Hippocampal formation (tissue), 2 donors: ENCODE data around the gene PPM1H.

Source experiments
- DNase-seq, 2 donors: peaks; one replicate each; lab custom pipeline; 2025; lab: John Stamatoyannopoulos, UW

PPM1H gene

GRCh38 chr12:62606654-62607053 lies 328.3 kb downstream of the PPM1H start:
- no peak for DNase-seq

GRCh38 chr12:62605981-62606380 lies 329.0 kb downstream of the PPM1H start:
- DNase-seq, result no peak

- DNase-seq, result no peak
These were observed 330.1 kb downstream of the PPM1H start for GRCh38 chr12:62604871-62605270.

GRCh38 chr12:62604373-62604772 lies 330.6 kb downstream of the PPM1H start:
- no peak for DNase-seq

GRCh38 chr12:62603811-62604098 lies 331.2 kb downstream of the PPM1H start:
- DNase-seq, result no peak

GRCh38 chr12:62603061-62603810 lies 331.7 kb downstream of the PPM1H start:
- DNase-seq, result peak; percentile 91 to 92

- DNase-seq, result peak; percentile 75 to 91
These were observed 332.5 kb downstream of the PPM1H start for GRCh38 chr12:62602255-62603060.

GRCh38 chr12:62601765-62602164 lies 333.2 kb downstream of the PPM1H start:
- DNase-seq, result no peak

- no peak for DNase-seq
These were observed 335.0 kb downstream of the PPM1H start for GRCh38 chr12:62599854-62600437.

GRCh38 chr12:62598846-62599245 lies 336.1 kb downstream of the PPM1H start:
- no peak for DNase-seq

- DNase-seq, result no peak
These were observed 337.7 kb downstream of the PPM1H start for GRCh38 chr12:62597253-62597652.
